Activated B cell treated with CpG ODN at 0.5 μM for 24 hours (primary cell): Measurements from ENCODE around the gene CAMKMT. TPM values are rescaled to one million over a fixed set of nuclear protein-coding genes. Genes with fewer than 3 reads are reported as not detected.

ENCODE experiments used
- ATAC-seq: fragments of 200-7000 bp; cut with Tn5 transposase; one replicate; pipeline ENCODE4 v1.10.0; 2021; ENCODE audit warnings: low read depth, mild to moderate bottlenecking, moderate library complexity
- CTCF ChIA-PET: fragments of 350-600 bp; sonication (Branson Sonifier 250); formaldehyde crosslinking; loops from one replicate; lab custom pipeline; 2021; ENCODE audit warnings: antibody characterized with exemption; lab: Charles Lee
- POLR2A ChIA-PET: fragments of 350-600 bp; sonication (Branson Sonifier 250); formaldehyde crosslinking; loops from one replicate; lab custom pipeline; 2021; ENCODE audit warnings: antibody characterized with exemption; lab: Charles Lee
- DNase-seq: peaks from one replicate; pipeline ENCODE4 v3.0.0; 2022
- H3K27ac Mint-ChIP-seq: one replicate; pipeline ENCODE4 v1.8.0; 2020; ENCODE audit warnings: mixed read lengths
- H3K27me3 Mint-ChIP-seq: one replicate; pipeline ENCODE4 v1.8.0; 2021; ENCODE audit warnings: mixed read lengths
- H3K36me3 Mint-ChIP-seq: one replicate; pipeline ENCODE4 v1.8.0; 2021; ENCODE audit warnings: low read depth, mixed read lengths
- H3K4me1 Mint-ChIP-seq: one replicate; pipeline ENCODE4 v1.8.0; 2021; ENCODE audit warnings: mixed read lengths
- H3K4me3 Mint-ChIP-seq: one replicate; pipeline ENCODE4 v1.8.0; 2020; ENCODE audit warnings: mild to moderate bottlenecking, mixed read lengths
- H3K9me3 Mint-ChIP-seq: one replicate; pipeline ENCODE4 v1.8.0; 2020; ENCODE audit warnings: mixed read lengths
- CTCF ChIP-seq: fragments of 200-600 bp; IDR thresholded peaks from one replicate; pipeline ENCODE4 v1.8.0; 2022; ENCODE audit warnings: antibody characterized with exemption, mild to moderate bottlenecking
- intact Hi-C: fragments of 100-400 bp; cut with micrococcal nuclease; formaldehyde crosslinking; loops from one replicate; pipeline ENCODE4 v1.15.1; 2024
- total RNA-seq: library from RNA; stranded (reverse); gene quantifications from 2 replicates; pipeline ENCODE4 v1.2.3, GENCODE V29; 2022

Gene CAMKMT
- total RNA-seq, 1 donor from 2014 or later: 21.2 TPM

- ChIA-PET CTCF (interaction anchor here (1.4 kb wide), 1 partner anchor 558 kb away, joined by 5 read pairs; no protein-coding TSS in a partner anchor), POLR2A (no interaction called here)
- ATAC-seq (no peak), DNase-seq (no peak)
- intact Hi-C loops: no loop called here
- no peaks in the 10 kb centered on the region for H3K9me3 Mint-ChIP-seq
- no peak overlapping the region for H3K4me3 Mint-ChIP-seq
- no peaks in the 10 kb centered on the region for H3K27me3 Mint-ChIP-seq
- no peak overlapping the region for H3K27ac Mint-ChIP-seq
- H3K4me1 Mint-ChIP-seq: no peaks in the 10 kb centered on the region
- no peak for TF ChIP-seq CTCF
- H3K36me3 Mint-ChIP-seq: peaks cover 2% of the 10 kb centered on the region
These were observed 35.9 kb downstream of the CAMKMT start for GRCh38 chr2:44397447-44398175.

- Mint-ChIP-seq H3K4me1 (no peaks in the 10 kb centered on the region), H3K36me3 (peaks cover 2% of the 10 kb centered on the region), H3K4me3 (no peak overlapping the region), H3K27ac (no peak overlapping the region), H3K9me3 (no peaks in the 10 kb centered on the region), H3K27me3 (no peaks in the 10 kb centered on the region)
- CTCF ChIA-PET: interaction anchor here (1.4 kb wide), 1 partner anchor 557 kb away, joined by 5 read pairs; no protein-coding TSS in a partner anchor
- TF ChIP-seq CTCF: no peak
- ATAC-seq (no peak), DNase-seq (no peak)
- intact Hi-C loops: no loop called here
- POLR2A ChIA-PET: no interaction called here
These were observed 36.6 kb downstream of the CAMKMT start for GRCh38 chr2:44398243-44398897.

GRCh38 chr2:44420725-44421124 lies 59.0 kb downstream of the CAMKMT start:
- no peaks in the 10 kb centered on the region for H3K27me3 Mint-ChIP-seq

GRCh38 chr2:44424211-44424610 lies 62.5 kb downstream of the CAMKMT start:
- Mint-ChIP-seq H3K27ac (no peak overlapping the region), H3K4me1 (no peaks in the 10 kb centered on the region), H3K27me3 (no peaks in the 10 kb centered on the region), H3K4me3 (no peak overlapping the region), H3K36me3 (no peaks in the 10 kb centered on the region), H3K9me3 (no peaks in the 10 kb centered on the region)
- ATAC-seq (no peak), DNase-seq (no peak)
- no peak for TF ChIP-seq CTCF
- CTCF ChIA-PET: no interaction called here
- POLR2A ChIA-PET: no interaction called here
- intact Hi-C loops: no loop called here

More at GRCh38 chr2:44420725-44421124, 59.0 kb downstream of the CAMKMT start:
- intact Hi-C loops: no loop called here
- ATAC-seq (no peak), DNase-seq (no peak)
- H3K4me1 Mint-ChIP-seq: no peaks in the 10 kb centered on the region
- no peaks in the 10 kb centered on the region for H3K9me3 Mint-ChIP-seq
- ChIA-PET CTCF (no interaction called here), POLR2A (no interaction called here)
- H3K4me3 Mint-ChIP-seq: no peak overlapping the region
- no peak overlapping the region for H3K27ac Mint-ChIP-seq
- TF ChIP-seq CTCF: no peak
- peaks cover 6% of the 10 kb centered on the region for H3K36me3 Mint-ChIP-seq

- CTCF ChIA-PET: no interaction called here
- Mint-ChIP-seq H3K4me3 (no peak overlapping the region), H3K27ac (no peak overlapping the region), H3K27me3 (no peaks in the 10 kb centered on the region), H3K36me3 (no peaks in the 10 kb centered on the region), H3K9me3 (no peaks in the 10 kb centered on the region), H3K4me1 (peaks cover 5% of the 10 kb centered on the region)
- intact Hi-C loops: no loop called here
- no peak for TF ChIP-seq CTCF
- no peak for ATAC-seq
- no peak for DNase-seq
- POLR2A ChIA-PET: no interaction called here
These were observed 67.3 kb downstream of the CAMKMT start for GRCh38 chr2:44429034-44429433.
